ENCODE results near the gene TTBK2.

DNA sequence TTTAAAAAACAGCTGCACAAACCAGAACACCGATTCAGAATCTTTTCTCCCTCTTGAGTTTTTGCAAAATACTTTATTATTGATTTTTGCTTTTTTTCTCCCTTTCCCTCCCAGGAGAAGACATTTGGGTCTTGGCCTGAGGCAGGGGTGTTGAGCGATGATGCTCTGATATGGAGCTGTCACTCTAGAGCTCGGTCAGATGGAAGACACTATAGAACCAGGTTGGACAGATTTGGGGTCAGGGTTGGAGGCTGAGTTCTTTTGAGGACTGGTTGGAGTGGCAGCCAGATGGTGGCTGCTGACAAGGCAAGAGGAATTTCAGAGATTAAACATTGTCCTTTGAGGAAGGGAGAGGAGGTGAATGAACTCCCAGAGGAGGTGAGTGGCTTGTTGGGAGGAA is 200.5 kb downstream of the TTBK2 start:
- no peak for TF ChIP-seq CTCF (IDR thresholded peaks at IDR 0.05)
- TF ChIP-seq ZFX (IDR thresholded peaks at IDR 0.05; ENCODE audit: borderline replicate concordance), result no peak

Measured in 22Rv1 (cell line).